Mesenchymal stem cell (in vitro differentiated cells and primary cell): ENCODE data around the gene SSTR3.

Source experiments
- DNase-seq: peaks from one replicate; pipeline ENCODE4 v3.0.0-alpha.2; 2013
- H2AFZ ChIP-seq: one replicate; pipeline ENCODE4 v1.6.1; 2013; ENCODE audit warnings: low read depth, mild to moderate bottlenecking, control low read depth, inconsistent platforms, low read length, moderate library complexity
- H2AK5ac ChIP-seq: 2 replicates; pipeline ENCODE4 v1.6.1; 2013; ENCODE audit warnings: low read length, moderate library complexity, mild to moderate bottlenecking, inconsistent platforms; ENCODE audit not compliant: severe bottlenecking
- H2BK120ac ChIP-seq: one replicate; pipeline ENCODE4 v1.6.1; 2013; ENCODE audit warnings: low read depth, mild to moderate bottlenecking, inconsistent platforms, low read length, moderate library complexity
- H2BK12ac ChIP-seq, 2 experiments: one replicate each; pipeline ENCODE4 v1.6.1; 2013; ENCODE audit warnings: inconsistent platforms in 2 of 2, low read length in 2 of 2, mild to moderate bottlenecking in 2 of 2, moderate library complexity in 2 of 2, control low read depth in 1 of 2
- H2BK15ac ChIP-seq: one replicate; pipeline ENCODE4 v1.6.1; 2013; ENCODE audit warnings: mild to moderate bottlenecking, low read depth, inconsistent platforms; ENCODE audit not compliant: poor library complexity, severe bottlenecking
- H2BK5ac ChIP-seq: 2 replicates; pipeline ENCODE4 v1.6.1; 2013; ENCODE audit warnings: low read depth, mild to moderate bottlenecking, low read length, control low read depth, inconsistent platforms; ENCODE audit not compliant: poor library complexity, severe bottlenecking
- H3K14ac ChIP-seq, 2 experiments: one replicate each; pipeline ENCODE4 v1.6.1; 2013; ENCODE audit warnings: inconsistent platforms in 2 of 2, low read length in 2 of 2, control low read depth in 1 of 2, mild to moderate bottlenecking in 1 of 2, moderate library complexity in 1 of 2
- H3K18ac ChIP-seq, 2 experiments: one replicate each; pipeline ENCODE4 v1.6.1; 2013; ENCODE audit warnings: inconsistent platforms in 2 of 2, low read length in 2 of 2, control low read depth in 1 of 2, low read depth in 1 of 2, mild to moderate bottlenecking in 1 of 2
- H3K23ac ChIP-seq, 2 experiments: one replicate each; pipeline ENCODE4 v1.6.1; 2013; ENCODE audit warnings: inconsistent platforms in 2 of 2, low read length in 2 of 2, mild to moderate bottlenecking in 2 of 2, moderate library complexity in 2 of 2, control low read depth in 1 of 2
- H3K27ac ChIP-seq: 2 replicates; pipeline ENCODE4 v1.5.1; 2013; ENCODE audit warnings: mild to moderate bottlenecking, moderate library complexity, low read length, control low read depth, inconsistent platforms; ENCODE audit not compliant: poor library complexity, severe bottlenecking
- H3K27me3 ChIP-seq, 2 experiments: 2 replicates each; pipeline versions ENCODE4 v1.6.1 to v1.7.0; 2013; ENCODE audit warnings: low read length in 2 of 2, mild to moderate bottlenecking in 2 of 2, moderate library complexity in 2 of 2, control low read depth in 1 of 2, inconsistent platforms in 1 of 2; ENCODE audit not compliant: control insufficient read depth in 1 of 2, insufficient read depth in 1 of 2
- H3K36me3 ChIP-seq, 2 experiments: 2 replicates each; pipeline versions ENCODE4 v1.6.1 to v1.7.0; 2013; ENCODE audit warnings: low read length in 2 of 2, control low read depth in 1 of 2, inconsistent platforms in 1 of 2, low read depth in 1 of 2, mild to moderate bottlenecking in 1 of 2; ENCODE audit not compliant: insufficient read depth in 2 of 2, control insufficient read depth in 1 of 2
- H3K4ac ChIP-seq, 2 experiments: one replicate each; pipeline ENCODE4 v1.6.1; 2013; ENCODE audit warnings: inconsistent platforms in 2 of 2, low read length in 2 of 2, mild to moderate bottlenecking in 2 of 2, moderate library complexity in 2 of 2, control low read depth in 1 of 2, low read depth in 1 of 2
- H3K4me1 ChIP-seq: 2 replicates; pipeline ENCODE4 v1.6.1; 2013; ENCODE audit warnings: low read depth, low read length, control low read depth; ENCODE audit not compliant: control insufficient read depth, insufficient read depth
- H3K4me2 ChIP-seq: 2 replicates; pipeline ENCODE4 v1.6.1; 2013; ENCODE audit warnings: low read length, mild to moderate bottlenecking, inconsistent platforms; ENCODE audit not compliant: poor library complexity, severe bottlenecking
- H3K4me3 ChIP-seq, 2 experiments: 2 replicates each; pipeline versions ENCODE4 v1.5.1 to v1.7.0; 2013; ENCODE audit warnings: low read length in 2 of 2, mild to moderate bottlenecking in 2 of 2, control low read depth in 1 of 2, low read depth in 1 of 2; ENCODE audit not compliant: insufficient read depth in 1 of 2
- H3K79me1 ChIP-seq: replicated peaks from 2 replicates; pipeline ENCODE4 v1.6.1; 2013; ENCODE audit warnings: mild to moderate bottlenecking, control low read depth, low read length, inconsistent platforms; ENCODE audit not compliant: poor library complexity, severe bottlenecking
- H3K9ac ChIP-seq: 2 replicates; pipeline ENCODE4 v1.7.0; 2013; ENCODE audit warnings: mild to moderate bottlenecking, low read length, moderate library complexity
- H3K9me3 ChIP-seq: 2 replicates; pipeline ENCODE4 v1.7.0; 2013; ENCODE audit warnings: mild to moderate bottlenecking, low read length; ENCODE audit not compliant: control insufficient read depth
- H4K8ac ChIP-seq: one replicate; pipeline ENCODE4 v1.6.1; 2013; ENCODE audit warnings: inconsistent platforms, mild to moderate bottlenecking, low read length, moderate library complexity
- H4K91ac ChIP-seq: one replicate; pipeline ENCODE4 v1.6.1; 2013; ENCODE audit warnings: mild to moderate bottlenecking, low read length, inconsistent platforms
- WGBS: methylation state at CpG from one replicate; pipeline ENCODE4 v1.1.7; 2013; ENCODE audit warnings: mixed read lengths; 5-methylcytosine and 5-hydroxymethylcytosine counted together

SSTR3 gene

GRCh38 chr22:37211075-37211865 lies 1.0 kb downstream of the SSTR3 start:
- peaks cover 26 to 77% of the 10 kb centered on the region in 2 experiments for H3K27me3 ChIP-seq
- 90% methylated on average over 24 of the region's 24 CpGs for WGBS
- H3K4me3 ChIP-seq: no peak overlapping the region
- H4K8ac ChIP-seq: no peak overlapping the region
- H3K27ac ChIP-seq: no peak overlapping the region
- H3K14ac ChIP-seq: no peak overlapping the region
- H2BK120ac ChIP-seq: no peak overlapping the region
- no peak overlapping the region for H3K4me2 ChIP-seq
- H3K9ac ChIP-seq: no peak overlapping the region
- H3K4ac ChIP-seq: no peak overlapping the region
- no peak overlapping the region for H2BK5ac ChIP-seq
- no peaks in the 10 kb centered on the region for H3K9me3 ChIP-seq
- H2BK15ac ChIP-seq: no peak overlapping the region
- no peaks in the 10 kb centered on the region for H3K36me3 ChIP-seq
- H2AK5ac ChIP-seq: no peak overlapping the region
- no peak overlapping the region for H2BK12ac ChIP-seq
- H3K18ac ChIP-seq: no peak overlapping the region
- H3K79me1 ChIP-seq: no peaks in the 10 kb centered on the region
- no peak for DNase-seq
- H3K23ac ChIP-seq: no peak overlapping the region
- H2AFZ ChIP-seq: no peak overlapping the region
- H3K4me1 ChIP-seq: peaks cover 12% of the 10 kb centered on the region
- no peak overlapping the region for H4K91ac ChIP-seq

GRCh38 chr22:37210041-37210803 lies 2.1 kb downstream of the SSTR3 start:
- Histone ChIP-seq H3K23ac (no peak overlapping the region), H2AK5ac (no peak overlapping the region), H3K4me1 (peaks cover 12% of the 10 kb centered on the region), H3K9me3 (no peaks in the 10 kb centered on the region), H3K4ac (no peak overlapping the region), H3K36me3 (no peaks in the 10 kb centered on the region), H3K27ac (no peak overlapping the region), H2BK12ac (no peak overlapping the region), H4K91ac (no peak overlapping the region), H3K27me3 (peaks cover 26 to 73% of the 10 kb centered on the region in 2 experiments), H3K18ac (no peak overlapping the region), H3K4me3 (no peak overlapping the region), H2AFZ (no peak overlapping the region), H2BK15ac (no peak overlapping the region), H2BK120ac (no peak overlapping the region), H4K8ac (no peak overlapping the region), H3K9ac (no peak overlapping the region), H3K14ac (no peak overlapping the region), H3K79me1 (no peaks in the 10 kb centered on the region), H3K4me2 (no peak overlapping the region), H2BK5ac (no peak overlapping the region)
- WGBS: 71% methylated on average over 15 of the region's 15 CpGs
- no peak for DNase-seq

GRCh38 chr22:37209140-37209845 lies 3.0 kb downstream of the SSTR3 start:
- 71% methylated on average over 8 of the region's 9 CpGs for WGBS
- peak overlapping the region in 1 of 2 experiments; percentile 39 for H3K14ac ChIP-seq
- no peak overlapping the region for H3K23ac ChIP-seq
- H3K4me2 ChIP-seq: no peak overlapping the region
- no peak for DNase-seq
- no peaks in the 10 kb centered on the region for H3K9me3 ChIP-seq
- H2AFZ ChIP-seq: no peak overlapping the region
- H3K18ac ChIP-seq: no peak overlapping the region
- no peak overlapping the region for H2BK120ac ChIP-seq
- peaks cover 12% of the 10 kb centered on the region for H3K4me1 ChIP-seq
- no peaks in the 10 kb centered on the region for H3K36me3 ChIP-seq
- no peak overlapping the region for H4K8ac ChIP-seq
- no peaks in the 10 kb centered on the region for H3K79me1 ChIP-seq
- no peak overlapping the region for H2BK5ac ChIP-seq
- H3K9ac ChIP-seq: no peak overlapping the region
- peaks cover 26 to 69% of the 10 kb centered on the region in 2 experiments for H3K27me3 ChIP-seq
- H4K91ac ChIP-seq: no peak overlapping the region
- H2BK12ac ChIP-seq: no peak overlapping the region
- H3K27ac ChIP-seq: no peak overlapping the region
- H2BK15ac ChIP-seq: no peak overlapping the region
- no peak overlapping the region for H2AK5ac ChIP-seq
- H3K4ac ChIP-seq: no peak overlapping the region
- H3K4me3 ChIP-seq: no peak overlapping the region
